Fibroblast of skin of abdomen (primary cell): Measurements from ENCODE around the gene SLC20A1.
A peak's percentile ranks its signal among the peaks of the same experiment; 100 is the strongest.

Experiments
- DNase-seq: peaks from one replicate; pipeline ENCODE4 v3.0.0-alpha.2; 2013

The SLC20A1 gene

DNA sequence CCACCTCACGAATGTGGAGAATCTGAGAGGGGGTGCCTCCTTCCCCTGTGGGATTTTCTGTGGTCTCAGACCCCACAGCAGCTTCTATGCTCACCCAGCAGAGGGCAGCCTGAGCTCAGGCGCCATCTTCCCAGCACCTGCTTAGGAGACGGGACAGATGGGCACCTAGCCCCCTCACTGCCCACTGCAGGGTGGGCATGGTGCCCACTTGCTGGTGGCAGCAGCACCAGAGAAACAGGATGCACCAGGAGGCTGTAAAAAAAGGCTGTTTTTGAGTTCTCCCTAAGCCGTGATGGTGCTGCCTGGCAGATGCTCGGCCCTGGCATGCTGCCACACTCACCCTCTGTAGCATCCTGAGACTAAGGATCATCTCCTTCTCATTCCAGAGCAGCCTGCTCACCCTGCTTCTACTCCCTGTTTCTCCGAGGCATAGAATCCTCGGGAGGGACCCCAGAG is 19.1 kb upstream of the SLC20A1 start:
- peak; percentile 82 for DNase-seq

DNA sequence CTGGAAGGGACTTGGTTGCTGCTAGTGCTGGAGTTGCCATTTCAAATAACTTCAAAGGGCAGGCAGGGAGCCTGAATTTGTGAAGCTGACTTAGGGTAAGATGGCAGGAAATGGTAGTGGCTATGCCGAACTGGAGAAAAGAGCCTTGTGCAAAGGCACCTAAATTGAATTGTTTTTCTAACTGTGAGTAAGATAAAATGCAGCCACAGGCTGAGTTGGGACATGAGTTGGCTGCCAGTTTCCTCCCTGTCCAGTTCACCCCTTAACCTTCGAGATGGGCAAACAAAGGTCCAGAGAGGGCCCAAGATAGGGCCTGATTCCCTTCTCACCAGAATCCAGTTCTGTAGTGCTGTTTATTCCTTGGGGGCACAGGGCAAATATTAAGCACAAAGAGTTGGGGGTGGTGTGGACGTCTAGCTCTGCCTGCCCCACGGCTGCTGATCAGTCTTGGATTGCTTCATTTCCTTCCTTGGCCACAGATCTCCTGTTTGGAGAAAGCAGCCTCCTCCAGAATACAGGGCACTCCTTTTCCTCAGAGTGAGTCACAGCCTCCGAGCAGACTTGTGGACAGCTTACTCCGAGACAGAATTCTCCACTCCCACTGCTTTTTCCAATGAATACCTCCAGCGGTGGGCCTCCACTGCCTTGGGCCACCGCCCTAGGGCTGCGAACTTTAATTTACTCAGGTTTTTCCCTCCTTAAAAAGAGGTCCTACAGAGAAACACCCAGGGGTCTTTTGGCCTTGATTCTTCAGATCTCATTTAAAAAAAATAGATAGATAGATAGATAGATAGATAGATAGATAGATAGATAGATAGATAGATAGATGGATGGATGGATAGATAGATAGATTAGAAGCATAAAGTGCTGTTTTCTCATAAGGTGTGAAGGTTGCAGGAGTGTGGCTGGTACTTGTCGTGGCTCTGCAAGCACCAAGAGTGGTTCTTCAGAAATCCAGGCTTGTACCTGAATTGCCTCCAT is 18.4 kb upstream of the SLC20A1 start:
- DNase-seq: peak; percentile 96

- no peak for DNase-seq
Measured at GRCh38 chr2:112629224-112629623, 16.5 kb upstream of the SLC20A1 start.

DNA sequence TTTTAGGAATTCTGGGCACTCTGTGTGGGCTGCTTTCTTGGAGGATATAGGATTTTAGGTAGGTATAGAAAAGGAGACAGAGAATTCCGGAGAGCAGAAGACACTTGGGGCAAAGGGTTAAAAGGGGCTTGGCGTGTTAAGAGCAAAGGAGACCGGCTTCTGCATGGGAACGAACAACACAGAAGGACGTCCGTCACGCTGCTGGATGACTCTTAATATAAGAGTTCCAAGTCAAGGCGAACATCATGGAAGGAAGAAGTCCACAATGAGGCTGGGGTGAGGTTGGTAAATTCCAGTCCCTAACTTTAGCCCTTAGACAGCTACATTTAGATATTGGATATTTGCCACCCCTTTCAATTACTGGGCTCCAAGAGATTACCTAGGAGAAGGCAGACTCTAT is 15.9 kb upstream of the SLC20A1 start:
- DNase-seq: no peak

DNA sequence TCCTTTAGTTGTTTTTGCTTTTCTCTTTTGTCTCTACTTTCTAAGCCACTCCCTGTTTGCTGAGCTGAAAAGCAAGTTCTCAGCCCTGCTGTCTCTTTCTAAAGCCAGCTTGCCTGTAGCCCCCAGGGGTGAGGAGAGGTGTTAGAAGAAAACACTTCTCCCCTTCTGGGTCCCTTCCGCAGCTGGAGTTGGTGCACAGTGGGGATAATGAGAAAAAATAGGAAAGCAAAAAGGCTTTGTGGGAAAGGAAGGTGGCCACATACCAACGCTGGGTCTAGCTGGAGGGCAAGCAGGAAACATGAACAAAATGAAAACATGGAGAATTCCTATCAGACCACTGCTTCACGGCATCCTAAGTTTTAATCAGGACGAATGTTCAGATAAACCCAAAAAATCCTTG is 15.5 kb upstream of the SLC20A1 start:
- no peak for DNase-seq

DNA sequence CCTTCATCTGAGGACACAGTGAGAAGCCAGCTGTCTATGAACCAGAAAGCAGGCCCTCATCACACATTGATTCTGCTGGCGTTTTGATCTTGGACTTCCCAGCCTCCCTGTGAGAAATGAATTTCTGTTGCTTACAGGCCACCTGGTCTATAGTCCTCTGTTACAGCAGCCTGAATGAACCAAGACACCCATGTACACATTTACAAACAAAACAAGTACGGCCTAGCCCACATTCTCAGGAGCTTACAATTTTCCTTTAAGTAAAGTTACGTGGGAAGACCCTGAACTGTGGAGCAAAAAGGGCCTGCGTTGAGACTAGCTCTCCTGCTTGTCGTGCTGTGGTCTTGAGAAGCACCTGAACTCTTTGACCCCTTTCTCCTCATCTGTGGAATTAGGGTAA is 12.0 kb upstream of the SLC20A1 start:
- DNase-seq: no peak

DNA sequence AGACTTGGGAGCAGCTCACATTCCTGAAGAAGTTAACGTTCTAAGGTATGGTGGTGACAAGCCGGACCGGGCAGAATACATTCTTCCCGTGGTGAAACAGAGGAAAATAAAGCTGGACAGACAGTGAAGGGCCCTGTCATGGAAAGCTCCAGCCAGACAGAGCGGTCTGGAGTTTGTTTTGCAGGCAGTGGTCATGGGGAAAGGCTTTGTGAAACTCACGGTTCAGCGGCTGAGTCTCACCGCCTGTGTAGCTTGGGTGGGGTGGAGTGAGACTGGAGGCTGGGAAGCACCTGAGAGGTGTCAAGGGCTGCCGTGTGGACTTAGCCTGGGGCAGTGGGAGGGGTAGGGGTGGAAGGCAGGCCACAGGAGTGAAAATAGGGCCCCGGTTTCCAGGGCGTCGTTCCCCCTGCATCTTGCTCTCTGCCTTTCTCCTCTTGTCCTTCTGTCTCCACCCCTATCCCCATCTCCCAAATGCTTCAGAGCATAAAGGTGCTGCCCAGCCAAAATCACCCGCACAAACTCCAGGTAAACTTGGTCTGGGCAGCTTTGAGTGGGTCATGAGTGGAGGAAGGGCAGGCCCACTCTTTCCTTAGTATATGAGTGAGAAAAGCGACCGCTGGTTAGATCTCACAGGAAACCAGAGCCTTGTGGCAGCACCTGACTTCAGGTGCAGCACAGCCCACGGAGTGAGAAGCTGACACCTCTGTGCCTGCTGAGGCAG is 11.4 kb upstream of the SLC20A1 start:
- DNase-seq: no peak

GRCh38 chr2:112634874-112635157 is 10.9 kb upstream of the SLC20A1 start:
- no peak for DNase-seq

DNA sequence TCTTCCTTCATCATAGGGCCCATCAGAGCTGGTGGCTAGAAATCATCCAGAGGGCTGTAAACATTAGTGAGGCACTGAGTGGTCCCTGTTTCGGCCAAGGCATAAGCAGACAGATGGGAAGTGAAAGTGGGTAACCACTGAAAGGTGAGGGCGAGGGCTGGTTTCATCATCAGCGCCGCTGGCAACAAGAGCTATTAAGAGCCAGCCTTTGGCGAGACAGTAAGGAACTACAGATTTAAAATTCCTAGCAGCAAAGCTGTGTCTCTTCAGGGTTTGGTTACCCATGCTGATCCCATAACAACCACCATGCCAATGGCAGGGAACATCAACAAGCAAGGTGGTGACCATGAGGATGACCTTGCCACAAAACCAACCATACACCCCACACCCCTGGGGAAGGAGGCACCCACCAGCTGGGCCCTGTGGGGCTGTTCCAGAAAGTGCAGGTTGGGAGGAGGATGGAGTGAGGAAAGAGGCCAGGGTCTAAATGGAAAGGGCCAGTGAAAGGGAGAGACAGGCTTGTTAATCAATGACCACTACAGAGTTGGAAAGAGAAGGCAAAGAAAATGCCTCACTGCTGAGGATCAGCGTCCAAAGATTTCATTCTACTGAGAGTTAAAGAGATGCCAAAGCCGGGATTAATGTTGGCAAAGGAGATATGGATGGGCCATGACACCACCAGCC is 9.0 kb upstream of the SLC20A1 start:
- DNase-seq: no peak

GRCh38 chr2:112637289-112637660 is 8.5 kb upstream of the SLC20A1 start:
- DNase-seq: no peak

GRCh38 chr2:112639936-112640335 is 5.8 kb upstream of the SLC20A1 start:
- DNase-seq: no peak

GRCh38 chr2:112640467-112640799 is 5.3 kb upstream of the SLC20A1 start:
- no peak for DNase-seq

- DNase-seq: peak; percentile 84
Measured at GRCh38 chr2:112640800-112641675, 4.7 kb upstream of the SLC20A1 start.

DNA sequence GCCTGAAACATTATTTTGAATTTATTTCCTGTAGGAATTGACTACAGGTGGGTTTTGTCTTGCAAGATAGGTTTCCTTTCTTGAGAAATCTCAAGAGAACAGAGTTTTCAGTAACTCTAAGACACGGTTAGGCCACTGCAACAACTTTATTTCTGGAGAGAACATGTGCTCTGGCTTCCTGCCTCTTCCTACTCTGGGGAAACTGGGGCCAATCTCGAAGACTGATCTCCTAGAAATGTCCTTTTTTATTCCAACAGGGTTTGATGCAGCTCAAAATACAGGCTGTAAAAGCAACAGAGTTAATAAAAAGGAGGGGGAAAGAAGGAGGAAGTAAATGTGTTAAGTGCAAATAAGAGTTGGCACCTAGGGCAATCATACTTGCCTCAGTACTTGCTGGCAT is 4.0 kb upstream of the SLC20A1 start:
- DNase-seq: no peak

DNA sequence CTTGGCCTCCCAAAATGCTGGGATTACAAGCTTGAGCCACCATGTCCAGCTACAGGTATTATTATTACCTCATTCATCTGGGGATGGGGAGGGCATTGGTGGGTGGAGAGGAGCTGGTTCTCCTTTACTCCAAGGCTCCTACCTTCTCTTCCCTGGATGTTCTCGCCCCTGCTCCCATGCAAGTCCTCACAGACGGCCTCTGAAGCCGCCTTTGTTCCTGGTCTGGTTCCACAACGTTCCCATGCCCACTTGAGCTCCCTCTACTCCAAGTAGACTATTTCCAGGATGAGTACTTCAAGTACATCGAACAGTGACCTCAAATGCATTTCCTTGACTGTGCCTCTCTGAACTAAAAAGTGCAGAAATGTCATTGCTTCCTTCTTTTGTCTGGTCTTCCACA is 3.2 kb upstream of the SLC20A1 start:
- no peak for DNase-seq

DNA sequence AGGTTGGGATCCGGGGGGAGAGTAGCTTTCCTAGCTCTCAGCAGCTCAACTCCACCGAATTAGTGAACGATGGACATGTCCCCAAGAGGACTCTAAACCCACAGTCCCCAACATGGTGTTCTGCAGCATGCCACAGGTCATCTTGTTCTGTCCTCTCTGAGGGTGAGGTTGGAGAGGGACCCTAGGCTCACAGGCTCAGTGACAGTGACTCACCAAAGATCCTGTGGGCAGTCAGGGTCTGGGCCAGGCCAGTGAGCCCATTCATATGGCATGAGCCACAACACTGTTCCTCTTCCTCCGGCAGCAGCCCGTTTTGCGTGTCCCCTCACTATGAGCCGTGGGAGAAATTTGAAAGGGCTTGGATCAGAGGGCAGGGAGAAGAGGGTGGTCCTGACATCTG is 2.8 kb upstream of the SLC20A1 start:
- DNase-seq: no peak

- no peak for DNase-seq
Measured at GRCh38 chr2:112643488-112643887, 2.3 kb upstream of the SLC20A1 start.

GRCh38 chr2:112644155-112644932 is 1.4 kb upstream of the SLC20A1 start:
- no peak for DNase-seq

GRCh38 chr2:112644933-112645309 is 818 bp upstream of the SLC20A1 start:
- no peak for DNase-seq

DNA sequence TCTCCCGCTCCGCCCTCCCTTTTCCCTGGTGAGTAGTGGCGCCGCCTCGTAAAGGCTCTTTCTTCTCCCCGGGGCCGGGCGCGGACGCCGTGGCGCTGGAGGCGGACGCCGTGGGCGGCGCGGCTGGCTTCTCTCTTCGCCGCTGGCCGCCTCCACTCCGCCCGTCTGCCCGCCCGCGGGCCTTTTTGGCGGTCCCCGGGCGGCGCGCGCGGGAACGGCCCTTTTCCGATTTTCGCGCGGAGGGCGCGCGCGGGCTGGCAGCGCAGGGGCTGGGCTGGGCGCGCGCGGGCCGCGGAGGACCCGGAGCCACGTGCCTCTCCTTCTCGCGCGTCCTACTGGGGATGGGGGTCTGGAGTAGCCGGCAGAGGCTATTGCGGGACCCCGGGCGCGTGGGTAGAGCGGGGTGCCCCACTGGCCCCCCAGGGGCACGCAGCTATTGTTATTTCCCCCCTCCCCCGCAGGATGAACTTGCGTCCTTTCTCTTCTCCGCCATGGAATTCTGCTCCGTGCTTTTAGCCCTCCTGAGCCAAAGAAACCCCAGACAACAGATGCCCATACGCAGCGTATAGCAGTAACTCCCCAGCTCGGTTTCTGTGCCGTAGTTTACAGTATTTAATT is 472 bp downstream of the SLC20A1 start:
- DNase-seq: no peak
